Neural crest cell (in vitro differentiated cells): ENCODE results near the gene ANKRD66. TPM values are rescaled to one million over a fixed set of nuclear protein-coding genes. Genes with fewer than 3 reads are reported as not detected.

Experiments
- DNase-seq: peaks from one replicate; pipeline ENCODE4 v3.0.0; 2021; ENCODE audit warnings: low read depth, mixed read lengths, low spot score
- H3K27ac Mint-ChIP-seq: one replicate; pipeline ENCODE4 v1.8.0; 2021; ENCODE audit warnings: mild to moderate bottlenecking, mixed read lengths; ENCODE audit not compliant: unreplicated experiment
- H3K27me3 Mint-ChIP-seq: 2 replicates; pipeline ENCODE4 v1.8.0; 2021; ENCODE audit warnings: low read depth, mild to moderate bottlenecking, mixed read lengths
- H3K36me3 Mint-ChIP-seq: 2 replicates; pipeline ENCODE4 v1.8.0; 2021; ENCODE audit warnings: low read depth, mild to moderate bottlenecking, mixed read lengths
- H3K4me1 Mint-ChIP-seq: 2 replicates; pipeline ENCODE4 v1.8.0; 2021; ENCODE audit warnings: mixed read lengths
- H3K4me3 Mint-ChIP-seq: one replicate; pipeline ENCODE4 v1.8.0; 2021; ENCODE audit warnings: mild to moderate bottlenecking, mixed read lengths
- H3K9me3 Mint-ChIP-seq: 2 replicates; pipeline ENCODE4 v1.8.0; 2021; ENCODE audit warnings: mixed read lengths
- CTCF ChIP-seq: fragments of 200-600 bp; sonication (generic); conservative IDR thresholded peaks from 2 replicates; pipeline ENCODE4 v1.5.0; 2021; ENCODE audit warnings: antibody characterized with exemption, mild to moderate bottlenecking
- long read RNA-seq: library from polyadenylated mRNA; unstranded; transcript quantifications from one replicate; pipeline ENCODE4 v2.0.0, GENCODE V29; 2020
- total RNA-seq: library from RNA; stranded (reverse); gene quantifications from 2 replicates; pipeline ENCODE4 v1.2.1, GENCODE V29; 2021

ANKRD66 gene
- total RNA-seq: not detected in 2 replicates
- long read RNA-seq: 0 reads

DNA sequence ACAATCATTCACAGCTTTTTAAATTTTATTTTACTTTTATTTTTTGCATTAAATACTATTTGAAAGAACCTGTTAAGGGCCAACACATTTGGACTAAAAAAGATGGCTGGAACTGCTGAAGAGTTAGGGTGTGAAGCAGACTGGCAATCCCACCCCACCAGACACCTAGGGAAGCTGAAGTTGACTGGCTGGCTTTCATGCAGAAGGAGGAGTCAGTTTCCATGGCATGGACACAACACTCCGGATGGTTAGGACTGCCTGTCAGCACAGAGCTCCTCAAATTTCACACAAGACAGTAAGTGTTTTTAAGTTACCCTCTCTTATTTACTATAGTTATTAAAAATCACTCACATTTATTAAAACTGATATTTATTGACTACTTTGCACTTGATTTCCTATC, at the start of gene ANKRD66:
Gene ANKRD66 (plus strand): TSS at position 238 of the 400 bp plus-strand sequence. CDS start 5,016 bp downstream, outside the sequence.
- no peaks in the 10 kb centered on the region for H3K36me3 Mint-ChIP-seq
- no peak for TF ChIP-seq CTCF
- no peak within 1 kb of the TSS for H3K4me3 Mint-ChIP-seq
- H3K4me1 Mint-ChIP-seq: no peaks in the 10 kb centered on the region
- H3K9me3 Mint-ChIP-seq: peaks cover 2% of the 10 kb centered on the region
- no peak within 1 kb of the TSS for H3K27ac Mint-ChIP-seq
- H3K27me3 Mint-ChIP-seq: peaks cover 8% of the 10 kb centered on the region
- DNase-seq: no peak

DNA sequence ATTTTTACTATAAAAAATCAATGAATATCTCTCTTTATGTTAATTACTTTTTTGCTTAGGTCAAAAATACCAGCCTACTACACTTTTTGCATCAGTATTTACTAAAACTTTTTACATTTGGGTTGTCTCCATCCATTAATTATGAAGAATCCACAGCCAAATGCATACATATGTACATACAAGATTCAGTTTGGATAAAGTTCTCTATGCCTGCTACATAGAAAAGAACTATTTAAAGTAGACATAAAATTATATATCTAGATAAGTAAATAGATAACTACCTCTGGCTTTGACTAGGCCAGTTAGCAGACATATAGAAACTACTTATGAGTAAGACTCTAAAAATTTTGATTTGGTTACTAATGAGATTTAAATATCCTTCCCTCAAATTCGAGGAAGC, 46.8 kb upstream of the ANKRD66 start:
- H3K27ac Mint-ChIP-seq: no peak overlapping the region
- H3K9me3 Mint-ChIP-seq: no peaks in the 10 kb centered on the region
- H3K36me3 Mint-ChIP-seq: no peaks in the 10 kb centered on the region
- peaks cover 7% of the 10 kb centered on the region for H3K27me3 Mint-ChIP-seq
- TF ChIP-seq CTCF: no peak
- no peak overlapping the region for H3K4me3 Mint-ChIP-seq
- no peaks in the 10 kb centered on the region for H3K4me1 Mint-ChIP-seq
- DNase-seq: no peak

- Mint-ChIP-seq H3K36me3 (no peaks in the 10 kb centered on the region), H3K9me3 (no peaks in the 10 kb centered on the region), H3K27me3 (peaks cover 7% of the 10 kb centered on the region), H3K27ac (no peak overlapping the region), H3K4me3 (no peak overlapping the region), H3K4me1 (no peaks in the 10 kb centered on the region)
- DNase-seq: no peak
- TF ChIP-seq CTCF: no peak
Observed at GRCh38 chr6:46704562-46704961, 42.2 kb upstream of the ANKRD66 start.

- H3K4me3 Mint-ChIP-seq: no peak overlapping the region
- H3K27ac Mint-ChIP-seq: no peak overlapping the region
- TF ChIP-seq CTCF: no peak
- H3K4me1 Mint-ChIP-seq: no peaks in the 10 kb centered on the region
- peaks cover 7% of the 10 kb centered on the region for H3K27me3 Mint-ChIP-seq
- H3K36me3 Mint-ChIP-seq: no peaks in the 10 kb centered on the region
- DNase-seq: no peak
- H3K9me3 Mint-ChIP-seq: no peaks in the 10 kb centered on the region
Observed at GRCh38 chr6:46706464-46706863, 40.3 kb upstream of the ANKRD66 start.

DNA sequence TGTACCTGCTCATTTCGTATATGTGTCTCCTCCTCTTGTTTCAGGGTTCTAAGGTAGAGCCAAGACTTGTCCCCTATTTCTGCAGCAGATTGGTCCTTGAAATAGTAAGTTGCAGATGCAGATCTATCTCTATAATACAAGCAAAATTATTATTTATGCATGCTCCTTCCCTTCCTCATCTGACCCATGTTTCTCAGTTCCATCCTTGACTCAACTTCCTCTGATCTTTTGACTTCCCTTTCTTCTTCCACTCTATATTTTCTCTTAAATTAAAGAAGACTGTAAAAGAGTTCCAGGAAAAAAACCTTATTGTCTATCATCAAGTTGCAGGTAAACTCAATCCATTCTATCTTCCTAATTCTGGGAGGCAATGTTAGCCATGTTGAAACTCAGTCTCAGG, 35.2 kb upstream of the ANKRD66 start:
- no peak for DNase-seq
- no peak for TF ChIP-seq CTCF
- Mint-ChIP-seq H3K27ac (no peak overlapping the region), H3K4me1 (no peaks in the 10 kb centered on the region), H3K9me3 (no peaks in the 10 kb centered on the region), H3K27me3 (peaks cover under 1% of the 10 kb centered on the region), H3K36me3 (no peaks in the 10 kb centered on the region), H3K4me3 (no peak overlapping the region)

GRCh38 chr6:46715141-46715540, 31.6 kb upstream of the ANKRD66 start:
- H3K4me3 Mint-ChIP-seq: no peak overlapping the region
- H3K4me1 Mint-ChIP-seq: no peaks in the 10 kb centered on the region
- H3K36me3 Mint-ChIP-seq: no peaks in the 10 kb centered on the region
- H3K27ac Mint-ChIP-seq: no peak overlapping the region
- peaks cover 7% of the 10 kb centered on the region for H3K27me3 Mint-ChIP-seq
- no peaks in the 10 kb centered on the region for H3K9me3 Mint-ChIP-seq
- TF ChIP-seq CTCF: no peak
- DNase-seq: no peak
